IMR-90 (cell line): ENCODE measurements around the gene LEMD3. TPM values are rescaled to one million over a fixed set of nuclear protein-coding genes. Genes with fewer than 3 reads are reported as not detected.

ENCODE experiments used
- ATAC-seq: fragments of 200-7000 bp; cut with Tn5 transposase; 2 replicates; pipeline ENCODE4 v1.9.1; 2020; ENCODE audit warnings: low read depth, mild to moderate bottlenecking, moderate library complexity
- BruUV-seq: library from RNA; stranded (reverse); fragments of 400-500 nt; replicated peaks from 2 replicates; lab custom pipeline; 2021; lab: Mats Ljungman, UMichigan
- CTCF ChIA-PET: fragments of 300-600 bp; formaldehyde crosslinking; extraction: SDS; loops from one replicate; lab custom pipeline; 2021; ENCODE audit warnings: antibody characterized with exemption; lab: Yijun Ruan, JAX
- POLR2A ChIA-PET: fragments of 300-600 bp; sonication (Branson Sonifier 250); formaldehyde crosslinking; loops from one replicate; lab custom pipeline; 2022; ENCODE audit warnings: antibody characterized with exemption; ENCODE audit not compliant: unreplicated experiment; lab: Charles Lee
- DNase-seq: peaks from one replicate; pipeline ENCODE4 v3.0.0; 2013
- H2AFZ ChIP-seq: replicated peaks from 2 replicates; pipeline ENCODE3; 2013; ENCODE audit warnings: low read length, mild to moderate bottlenecking; ENCODE audit not compliant: poor library complexity
- H2AK5ac ChIP-seq: 2 replicates; pipeline ENCODE4 v1.6.1; 2013; ENCODE audit warnings: low read depth, low read length, inconsistent platforms
- H2AK9ac ChIP-seq: replicated peaks from 2 replicates; pipeline ENCODE3; 2013; ENCODE audit warnings: mild to moderate bottlenecking, low read depth, low read length, moderate library complexity; ENCODE audit not compliant: poor library complexity
- H2BK120ac ChIP-seq: 2 replicates; pipeline ENCODE4 v1.6.1; 2013; ENCODE audit warnings: low read depth, low read length, inconsistent platforms
- H2BK15ac ChIP-seq: 3 replicates; pipeline ENCODE4 v1.6.1; 2013; ENCODE audit warnings: low read depth, low read length, inconsistent platforms
- H2BK20ac ChIP-seq: 2 replicates; pipeline ENCODE4 v1.6.1; 2013; ENCODE audit warnings: low read depth, mild to moderate bottlenecking, inconsistent platforms, low read length, moderate library complexity
- H2BK5ac ChIP-seq: 2 replicates; pipeline ENCODE4 v1.6.1; 2013; ENCODE audit warnings: mild to moderate bottlenecking, low read depth, low read length, inconsistent platforms; ENCODE audit not compliant: poor library complexity, severe bottlenecking
- H3K14ac ChIP-seq: replicated peaks from 2 replicates; pipeline ENCODE4 v1.6.1; 2013; ENCODE audit warnings: low read depth, low read length, inconsistent platforms
- H3K18ac ChIP-seq: 2 replicates; pipeline ENCODE4 v1.6.1; 2013; ENCODE audit warnings: low read depth, low read length, control low read depth
- H3K23ac ChIP-seq: 2 replicates; pipeline ENCODE4 v1.6.1; 2013; ENCODE audit warnings: low read depth, low read length, inconsistent platforms
- H3K27ac ChIP-seq: 2 replicates; pipeline ENCODE4 v1.5.1; 2013; ENCODE audit warnings: mild to moderate bottlenecking, control low read depth, low read length; ENCODE audit not compliant: insufficient read depth
- H3K27me3 ChIP-seq: 2 replicates; pipeline ENCODE4 v1.6.1; 2013; ENCODE audit warnings: low read length; ENCODE audit not compliant: control insufficient read depth, insufficient read depth
- H3K36me3 ChIP-seq: 2 replicates; pipeline ENCODE4 v1.6.1; 2013; ENCODE audit warnings: low read length, mixed read lengths; ENCODE audit not compliant: control insufficient read depth, insufficient read depth
- H3K4ac ChIP-seq: 2 replicates; pipeline ENCODE4 v1.6.1; 2013; ENCODE audit warnings: low read depth, low read length, inconsistent platforms
- H3K4me1 ChIP-seq: 2 replicates; pipeline ENCODE4 v1.6.1; 2013; ENCODE audit warnings: low read length, mixed read lengths; ENCODE audit not compliant: control insufficient read depth, insufficient read depth
- H3K4me2 ChIP-seq: 2 replicates; pipeline ENCODE4 v1.6.1; 2013; ENCODE audit warnings: low read depth, mild to moderate bottlenecking, control low read depth, low read length, moderate library complexity
- H3K4me3 ChIP-seq: 2 replicates; pipeline ENCODE4 v1.5.1; 2013; ENCODE audit warnings: low read depth, mild to moderate bottlenecking, control low read depth, low read length, moderate library complexity; ENCODE audit not compliant: insufficient read depth
- H3K56ac ChIP-seq: 2 replicates; pipeline ENCODE4 v1.6.1; 2013; ENCODE audit warnings: low read length, inconsistent platforms; ENCODE audit not compliant: insufficient read depth; ENCODE audit errors: extremely low read depth
- H3K79me1 ChIP-seq, 2 experiments: 2 replicates each; pipeline ENCODE4 v1.6.1; 2013; ENCODE audit warnings: low read length in 2 of 2, inconsistent platforms in 1 of 2, low read depth in 1 of 2
- H3K9ac ChIP-seq: 2 replicates; pipeline ENCODE4 v1.6.1; 2013; ENCODE audit warnings: low read depth, low read length, control low read depth
- H3K9me1 ChIP-seq: 2 replicates; pipeline ENCODE4 v1.6.1; 2013; ENCODE audit warnings: low read length, inconsistent platforms; ENCODE audit not compliant: insufficient read depth
- H3K9me3 ChIP-seq: 2 replicates; pipeline ENCODE4 v1.6.1; 2013; ENCODE audit warnings: low read length; ENCODE audit not compliant: control insufficient read depth, insufficient read depth
- H4K20me1 ChIP-seq: 2 replicates; pipeline ENCODE4 v1.6.1; 2013; ENCODE audit warnings: low read length, inconsistent platforms; ENCODE audit not compliant: insufficient read depth
- H4K5ac ChIP-seq: 2 replicates; pipeline ENCODE4 v1.6.1; 2013; ENCODE audit warnings: mild to moderate bottlenecking, low read depth, low read length, control low read depth
- H4K8ac ChIP-seq, 2 experiments: 2 replicates each; pipeline ENCODE4 v1.6.1; 2013; ENCODE audit warnings: low read depth in 2 of 2, low read length in 2 of 2, control low read depth in 1 of 2, inconsistent platforms in 1 of 2
- H4K91ac ChIP-seq: 2 replicates; pipeline ENCODE4 v1.6.1; 2013; ENCODE audit warnings: low read depth, low read length, inconsistent platforms; ENCODE audit not compliant: insufficient read depth
- BHLHE40 ChIP-seq: fragments of 150-350 bp; IDR thresholded peaks from 2 replicates; pipeline ENCODE4 v1.6.1; 2016; ENCODE audit warnings: mild to moderate bottlenecking, low read depth, low read length
- CHD1 ChIP-seq: IDR thresholded peaks from 2 replicates; pipeline ENCODE4 v1.6.1; 2012; ENCODE audit warnings: low read depth, low read length, improper control_type of control experiment
- ELK1 ChIP-seq: fragments of 150-350 bp; IDR thresholded peaks from 2 replicates; pipeline ENCODE4 v1.6.1; 2016; ENCODE audit warnings: low read depth, mild to moderate bottlenecking, low read length, moderate library complexity, borderline replicate concordance
- MAFK ChIP-seq: IDR thresholded peaks from 2 replicates; pipeline ENCODE4 v1.6.1; 2012; ENCODE audit warnings: low read depth, low read length, improper control_type of control experiment
- MXI1 ChIP-seq: IDR thresholded peaks from 2 replicates; pipeline ENCODE4 v1.6.1; 2012; ENCODE audit warnings: low read depth, mild to moderate bottlenecking, low read length, moderate library complexity, borderline replicate concordance
- POLR2A ChIP-seq: IDR thresholded peaks from 2 replicates; pipeline ENCODE4 v1.6.1; 2012; ENCODE audit warnings: mild to moderate bottlenecking, low read depth, low read length
- RCOR1 ChIP-seq: IDR thresholded peaks from 2 replicates; pipeline ENCODE4 v1.6.1; 2012; ENCODE audit warnings: mild to moderate bottlenecking, low read length, improper control_type of control experiment; ENCODE audit not compliant: insufficient replicate concordance
- SMC3 ChIP-seq: fragments of 150-350 bp; IDR thresholded peaks from 2 replicates; pipeline ENCODE4 v1.6.1; 2016; ENCODE audit warnings: low read depth, mild to moderate bottlenecking, antibody characterized with exemption, low read length, moderate library complexity
- USF2 ChIP-seq: fragments of 150-350 bp; IDR thresholded peaks from 2 replicates; pipeline ENCODE4 v1.6.1; 2017; ENCODE audit warnings: mild to moderate bottlenecking, antibody characterized with exemption, low read length, low read depth
- WGBS, 2 experiments: methylation state at CpG; one replicate each; pipeline versions ENCODE4 v1.1.5 to v1.1.7; 2013; ENCODE audit warnings: missing lambda C conversion rate in 2 of 2; ENCODE audit not compliant: insufficient read length in 1 of 2; ENCODE audit errors: extremely low coverage in 2 of 2; 5-methylcytosine and 5-hydroxymethylcytosine counted together
- dilution Hi-C: fragments of 300-500 bp; cut with HindIII; formaldehyde crosslinking; loops from one replicate; pipeline ENCODE4 v1.14.3; 2018; ENCODE audit warnings: low sequenced_read_pairs; ENCODE audit not compliant: unreplicated experiment
- in situ Hi-C: fragments of 300-500 bp; cut with MboI; formaldehyde crosslinking; loops from 3 replicates; pipeline ENCODE4 v1.14.3; 2019; ENCODE audit warnings: low sequenced_read_pairs, inconsistent platforms, mixed read lengths
- intact Hi-C: fragments of 100-400 bp; cut with micrococcal nuclease; formaldehyde crosslinking; loops from 2 replicates; pipeline ENCODE4 v1.10.0; 2022
- polyA plus RNA-seq, 3 experiments: library from polyadenylated mRNA; depleted of rRNA; stranded (reverse); fragments of >200 nt; gene quantifications; 2 replicates each; pipeline ENCODE4 v1.2.3, GENCODE V29; 2012; ENCODE audit warnings: low replicate concordance in 1 of 3
- total RNA-seq: library from RNA; depleted of rRNA; stranded (reverse); fragments of >200 nt; gene quantifications from 2 replicates; pipeline ENCODE4 v1.2.3, GENCODE V29; 2012
- TF ChIP-seq, protein P1 (sequence below): conservative IDR thresholded peaks from 2 replicates; pipeline ENCODE4 v1.5.1; 2012; ENCODE audit warnings: mild to moderate bottlenecking, low read depth, low read length, improper control_type of control experiment

LEMD3 gene
- total and polyA plus RNA-seq, 2 of the 4 experiments (the other 2 are of a cell fraction) = 5.5 to 9.9 TPM

DNA sequence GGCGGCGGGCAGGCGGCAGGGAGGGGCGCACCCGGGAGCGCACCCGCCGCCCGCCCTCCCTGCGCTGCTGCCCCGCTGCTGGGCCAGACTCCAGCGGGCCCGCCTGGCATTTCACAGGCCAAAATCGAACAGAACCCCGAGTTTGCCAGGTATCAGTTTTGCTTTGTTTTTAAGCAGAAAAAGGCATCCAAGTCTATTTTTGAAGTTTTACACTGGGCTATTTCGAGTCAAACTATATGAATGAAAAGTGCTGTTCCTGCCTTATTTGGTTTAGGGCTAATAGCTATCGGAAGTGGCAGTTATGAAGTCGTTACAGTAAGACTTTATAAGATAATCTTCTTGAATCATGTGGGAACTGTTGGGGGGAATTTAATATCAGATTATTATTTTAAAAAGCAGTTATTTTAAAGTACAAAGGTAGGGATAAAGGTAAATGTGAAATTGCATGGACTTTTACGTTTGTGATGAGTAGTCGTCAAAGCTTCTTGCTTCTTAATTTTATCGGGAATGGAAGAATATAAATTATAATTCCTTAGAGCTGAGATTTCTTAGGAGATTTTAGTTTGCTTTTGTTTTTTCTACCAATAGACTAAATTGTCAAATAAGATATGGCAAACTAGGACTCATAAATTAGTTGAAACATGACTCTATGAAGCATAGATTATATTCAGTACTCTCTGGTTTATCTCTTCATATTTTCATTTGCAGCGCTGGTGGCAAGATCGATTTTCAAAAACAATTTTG, 110.2 kb downstream of the LEMD3 start (continued):
- no peak for TF ChIP-seq USF2
- no peak for TF ChIP-seq BHLHE40

GRCh38 chr12:65280306-65280705, 110.9 kb downstream of the LEMD3 start:
- no peak overlapping the region for H2AK9ac ChIP-seq
- H2BK120ac ChIP-seq = no peak overlapping the region
- H4K20me1 ChIP-seq = peaks cover 47% of the 10 kb centered on the region
- no peak overlapping the region for H3K4ac ChIP-seq
- peak overlapping the region; percentile 62; the same call in 1 of the 2 replicates for H3K14ac ChIP-seq
- intact Hi-C loops (loop anchor here (5.0 kb wide), 2 partner anchors 108 to 388 kb away; no protein-coding TSS in a partner anchor), dilution Hi-C loops (no loop called here), in situ Hi-C loops (loop anchor here (25.0 kb wide), 1 partner anchor 1132 kb away; no protein-coding TSS in a partner anchor)
- ATAC-seq (no peak), DNase-seq (peak; percentile 24)
- H3K56ac ChIP-seq = no peak overlapping the region
- no peak overlapping the region for H4K5ac ChIP-seq
- H3K9me3 ChIP-seq = no peaks in the 10 kb centered on the region
- no peak overlapping the region for H3K18ac ChIP-seq
- H2AFZ ChIP-seq = no peak overlapping the region
- H2BK15ac ChIP-seq = no peak overlapping the region
- H2BK5ac ChIP-seq = no peak overlapping the region
- H3K27me3 ChIP-seq = no peaks in the 10 kb centered on the region
- H3K27ac ChIP-seq = no peak overlapping the region
- POLR2A ChIA-PET = no interaction called here
- H3K4me2 ChIP-seq = peak overlapping the region; percentile 91
- peak overlapping the region; percentile 24; the same call in 1 of the 2 replicates for H3K4me3 ChIP-seq
- no peak overlapping the region for H2BK20ac ChIP-seq
- peaks cover 2% of the 10 kb centered on the region for H3K36me3 ChIP-seq
- peaks cover 10% of the 10 kb centered on the region for H3K9me1 ChIP-seq
- H4K8ac ChIP-seq = no peak overlapping the region
- TSS peak; percentile 22 for BruUV-seq
- CTCF ChIA-PET = interaction anchor here (1.9 kb wide), 1 partner anchor 20 kb away, joined by 5 read pairs; no protein-coding TSS in a partner anchor
- no peak for TF ChIP-seq MXI1
- TF ChIP-seq, protein P1, sequence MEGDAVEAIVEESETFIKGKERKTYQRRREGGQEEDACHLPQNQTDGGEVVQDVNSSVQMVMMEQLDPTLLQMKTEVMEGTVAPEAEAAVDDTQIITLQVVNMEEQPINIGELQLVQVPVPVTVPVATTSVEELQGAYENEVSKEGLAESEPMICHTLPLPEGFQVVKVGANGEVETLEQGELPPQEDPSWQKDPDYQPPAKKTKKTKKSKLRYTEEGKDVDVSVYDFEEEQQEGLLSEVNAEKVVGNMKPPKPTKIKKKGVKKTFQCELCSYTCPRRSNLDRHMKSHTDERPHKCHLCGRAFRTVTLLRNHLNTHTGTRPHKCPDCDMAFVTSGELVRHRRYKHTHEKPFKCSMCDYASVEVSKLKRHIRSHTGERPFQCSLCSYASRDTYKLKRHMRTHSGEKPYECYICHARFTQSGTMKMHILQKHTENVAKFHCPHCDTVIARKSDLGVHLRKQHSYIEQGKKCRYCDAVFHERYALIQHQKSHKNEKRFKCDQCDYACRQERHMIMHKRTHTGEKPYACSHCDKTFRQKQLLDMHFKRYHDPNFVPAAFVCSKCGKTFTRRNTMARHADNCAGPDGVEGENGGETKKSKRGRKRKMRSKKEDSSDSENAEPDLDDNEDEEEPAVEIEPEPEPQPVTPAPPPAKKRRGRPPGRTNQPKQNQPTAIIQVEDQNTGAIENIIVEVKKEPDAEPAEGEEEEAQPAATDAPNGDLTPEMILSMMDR = no peak
- TF ChIP-seq SMC3 = no peak
- TF ChIP-seq CHD1 = no peak
- TF ChIP-seq BHLHE40 = no peak
- no peak for TF ChIP-seq MAFK
- no peak for TF ChIP-seq RCOR1
- no peak for TF ChIP-seq ELK1
- TF ChIP-seq POLR2A = no peak
- WGBS, 2 experiments = no CpG with 5 or more reads among the region's 3 CpGs
- H3K9ac ChIP-seq = no peak overlapping the region
- peaks cover 9% of the 10 kb centered on the region for H3K4me1 ChIP-seq
- H4K91ac ChIP-seq = no peak overlapping the region
- no peak overlapping the region for H2AK5ac ChIP-seq
- 0 out of 2 replicates have a peak overlapping the region, but pooled peaks have one; percentile 45 for H3K23ac ChIP-seq
- H3K79me1 ChIP-seq = peaks cover 11 to 56% of the 10 kb centered on the region in 2 experiments; a peak in 3 of 4 replicates
